Measurements from ENCODE around the gene PRSS23.

DNA sequence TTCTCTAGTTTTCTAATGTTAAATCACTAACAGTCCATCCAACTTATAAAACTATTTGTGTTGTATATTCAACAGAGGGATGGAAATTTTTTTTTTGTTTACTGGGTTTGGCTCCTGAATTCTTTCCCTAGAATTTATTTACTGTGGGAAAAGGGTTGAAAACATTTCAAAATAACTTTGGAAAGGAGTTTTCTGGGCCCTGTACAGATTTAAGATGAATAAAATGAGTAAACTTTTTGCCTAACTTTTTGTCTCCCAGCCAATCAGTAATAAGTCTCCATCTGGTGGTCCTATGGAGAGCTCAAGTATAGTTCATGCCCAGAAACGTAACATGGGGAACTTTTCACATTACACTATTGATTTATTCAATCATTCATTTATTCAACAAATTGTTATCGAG is 16.7 kb upstream of the PRSS23 start:
- no peak for TF ChIP-seq CTCF (conservative IDR thresholded peaks at IDR 0.05)
- TF ChIP-seq ZFX (IDR thresholded peaks at IDR 0.05), result no peak
